Neural progenitor cell (in vitro differentiated cells): ENCODE results near the gene PPARGC1A. TPM values are rescaled to one million over a fixed set of nuclear protein-coding genes. Genes with fewer than 3 reads are reported as not detected.
A peak's percentile ranks its signal among the peaks of the same experiment; 100 is the strongest.

Source experiments
- DNase-seq: peaks from one replicate; pipeline ENCODE4 v3.0.0-alpha.2; 2016; ENCODE audit warnings: low spot score
- H2AFZ ChIP-seq: fragments of 200-600 bp; sonication (generic); replicated peaks from 2 replicates; pipeline ENCODE4 v1.6.1; 2016; ENCODE audit warnings: antibody characterized with exemption
- H3F3A ChIP-seq: fragments of 200-600 bp; sonication (generic); 2 replicates; pipeline ENCODE4 v1.6.1; 2016; ENCODE audit warnings: antibody characterized with exemption, low read depth
- H3K27ac ChIP-seq: fragments of 200-600 bp; sonication (generic); 2 replicates; pipeline ENCODE4 v1.5.1; 2016; ENCODE audit warnings: mild to moderate bottlenecking
- H3K27me3 ChIP-seq: fragments of 200-600 bp; sonication (generic); 2 replicates; pipeline ENCODE4 v1.6.1; 2016; ENCODE audit warnings: mild to moderate bottlenecking, moderate library complexity
- H3K36me3 ChIP-seq: fragments of 200-600 bp; sonication (generic); 2 replicates; pipeline ENCODE4 v1.5.1; 2016
- H3K4me1 ChIP-seq: fragments of 200-600 bp; sonication (generic); 2 replicates; pipeline ENCODE4 v1.6.1; 2016; ENCODE audit warnings: mixed run types
- H3K4me2 ChIP-seq: fragments of 200-600 bp; sonication (generic); 2 replicates; pipeline ENCODE4 v1.6.1; 2016
- H3K4me3 ChIP-seq: fragments of 200-600 bp; sonication (generic); 2 replicates; pipeline ENCODE4 v1.5.1; 2016
- H3K79me2 ChIP-seq: fragments of 200-600 bp; sonication (generic); 2 replicates; pipeline ENCODE4 v1.6.1; 2016; ENCODE audit warnings: low read depth
- H3K9ac ChIP-seq: fragments of 200-600 bp; sonication (generic); 2 replicates; pipeline ENCODE4 v1.6.1; 2016
- H3K9me3 ChIP-seq: fragments of 200-600 bp; sonication (generic); 2 replicates; pipeline ENCODE4 v1.5.1; 2016; ENCODE audit warnings: low read depth
- H4K20me1 ChIP-seq: fragments of 200-600 bp; sonication (generic); 2 replicates; pipeline ENCODE4 v1.6.1; 2016; ENCODE audit warnings: low read depth
- H3K27ac Mint-ChIP-seq: 3 replicates; pipeline ENCODE4 v1.8.0; 2021; ENCODE audit warnings: mixed read lengths
- H3K27me3 Mint-ChIP-seq: 2 replicates; pipeline ENCODE4 v1.8.0; 2022; ENCODE audit warnings: low read depth, mild to moderate bottlenecking, inconsistent platforms, moderate library complexity, mixed read lengths; ENCODE audit not compliant: insufficient read depth
- H3K36me3 Mint-ChIP-seq: 3 replicates; pipeline ENCODE4 v1.8.0; 2021; ENCODE audit warnings: mixed read lengths
- H3K4me1 Mint-ChIP-seq: 3 replicates; pipeline ENCODE4 v1.8.0; 2021; ENCODE audit warnings: mixed read lengths
- H3K4me3 Mint-ChIP-seq: 3 replicates; pipeline ENCODE4 v1.8.0; 2021; ENCODE audit warnings: mild to moderate bottlenecking, moderate library complexity, mixed read lengths
- H3K9me3 Mint-ChIP-seq: 3 replicates; pipeline ENCODE4 v1.8.0; 2020; ENCODE audit warnings: mixed read lengths
- EZH2 ChIP-seq: fragments of 200-600 bp; sonication (generic); IDR thresholded peaks from 2 replicates; pipeline ENCODE4 v1.6.1; 2017; ENCODE audit warnings: antibody characterized with exemption, mild to moderate bottlenecking, moderate library complexity
- EZH2phosphoT487 ChIP-seq: fragments of 200-600 bp; sonication (generic); IDR thresholded peaks from 2 replicates; pipeline ENCODE4 v1.6.1; 2017; ENCODE audit warnings: antibody characterized with exemption
- total RNA-seq: library from RNA; depleted of rRNA; stranded (reverse); fragments of >200 nt; gene quantifications from 2 replicates; pipeline ENCODE4 v1.2.3, GENCODE V29; 2015; ENCODE audit warnings: low replicate concordance
- TF ChIP-seq, protein P1 (sequence below): fragments of 200-600 bp; sonication (generic); IDR thresholded peaks from 2 replicates; pipeline ENCODE4 v1.5.1; 2017; ENCODE audit warnings: antibody characterized with exemption, mild to moderate bottlenecking

Gene PPARGC1A
- total RNA-seq, 1 donor from 2014 or later, result 6.6 TPM

DNA sequence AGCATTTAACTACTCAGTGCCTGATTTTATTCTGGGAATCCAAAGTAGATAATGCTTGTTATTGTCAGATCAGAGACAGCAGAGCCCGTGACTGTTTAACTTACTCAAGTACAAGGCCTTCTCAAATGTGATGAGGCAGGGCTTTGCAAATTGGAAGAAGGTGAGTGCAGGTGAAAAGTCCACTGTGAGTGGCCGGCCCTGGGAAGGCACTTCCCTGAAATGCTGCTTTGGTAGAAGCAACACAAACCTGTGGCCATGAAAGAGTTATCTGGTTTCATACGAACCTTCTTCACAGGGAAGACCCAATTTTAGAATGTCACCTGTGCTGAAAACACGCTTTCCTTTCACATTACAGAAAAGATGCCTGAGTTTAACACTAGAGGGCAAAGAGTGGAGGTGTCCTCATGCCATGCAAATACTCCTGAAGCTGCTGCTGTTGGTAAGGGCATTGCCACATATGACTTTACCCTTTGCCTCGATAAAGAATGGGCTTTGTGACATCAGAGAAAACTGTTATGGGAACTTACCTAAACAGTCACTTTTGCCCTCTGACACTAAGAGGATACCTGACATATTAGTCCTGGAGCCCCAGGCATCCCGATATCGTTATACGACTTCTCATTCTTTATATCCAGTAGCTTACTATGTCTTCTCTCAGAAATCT, 8.0 kb downstream of the PPARGC1A start:
- no peaks in the 10 kb centered on the region for H3F3A ChIP-seq

DNA sequence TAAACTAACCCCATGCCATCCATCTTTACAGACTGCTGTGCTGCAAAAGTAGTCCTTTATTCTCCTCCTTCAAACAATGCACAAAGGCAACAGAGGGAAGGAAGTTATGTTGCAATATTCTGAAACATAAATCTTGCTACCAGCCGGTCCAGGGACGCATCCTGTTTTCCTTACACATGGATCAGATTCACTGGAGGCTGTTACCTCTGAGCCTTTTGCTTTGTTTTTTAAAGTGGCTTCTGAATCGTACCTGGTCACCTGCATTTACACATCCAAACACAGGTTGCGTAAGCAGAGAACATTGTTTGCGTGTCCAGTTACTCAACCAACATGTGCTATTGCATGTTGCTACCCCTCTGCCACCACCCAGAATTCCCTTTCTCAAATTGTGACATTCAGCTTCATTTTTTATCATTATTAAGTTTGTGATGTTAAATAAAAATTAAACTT, 8.8 kb downstream of the PPARGC1A start:
- Histone ChIP-seq H3F3A (no peaks in the 10 kb centered on the region), H3K27me3 (no peaks in the 10 kb centered on the region), H4K20me1 (no peaks in the 10 kb centered on the region), H2AFZ (no peak overlapping the region), H3K4me1 (no peaks in the 10 kb centered on the region), H3K9me3 (no peaks in the 10 kb centered on the region), H3K36me3 (no peaks in the 10 kb centered on the region), H3K27ac (no peak overlapping the region), H3K4me2 (no peak overlapping the region), H3K4me3 (no peak overlapping the region), H3K79me2 (no peaks in the 10 kb centered on the region), H3K9ac (no peak overlapping the region)
- TF ChIP-seq EZH2 (no peak), EZH2phosphoT487 (no peak)
- TF ChIP-seq, protein P1, sequence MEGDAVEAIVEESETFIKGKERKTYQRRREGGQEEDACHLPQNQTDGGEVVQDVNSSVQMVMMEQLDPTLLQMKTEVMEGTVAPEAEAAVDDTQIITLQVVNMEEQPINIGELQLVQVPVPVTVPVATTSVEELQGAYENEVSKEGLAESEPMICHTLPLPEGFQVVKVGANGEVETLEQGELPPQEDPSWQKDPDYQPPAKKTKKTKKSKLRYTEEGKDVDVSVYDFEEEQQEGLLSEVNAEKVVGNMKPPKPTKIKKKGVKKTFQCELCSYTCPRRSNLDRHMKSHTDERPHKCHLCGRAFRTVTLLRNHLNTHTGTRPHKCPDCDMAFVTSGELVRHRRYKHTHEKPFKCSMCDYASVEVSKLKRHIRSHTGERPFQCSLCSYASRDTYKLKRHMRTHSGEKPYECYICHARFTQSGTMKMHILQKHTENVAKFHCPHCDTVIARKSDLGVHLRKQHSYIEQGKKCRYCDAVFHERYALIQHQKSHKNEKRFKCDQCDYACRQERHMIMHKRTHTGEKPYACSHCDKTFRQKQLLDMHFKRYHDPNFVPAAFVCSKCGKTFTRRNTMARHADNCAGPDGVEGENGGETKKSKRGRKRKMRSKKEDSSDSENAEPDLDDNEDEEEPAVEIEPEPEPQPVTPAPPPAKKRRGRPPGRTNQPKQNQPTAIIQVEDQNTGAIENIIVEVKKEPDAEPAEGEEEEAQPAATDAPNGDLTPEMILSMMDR, result no peak
- no peaks in the 10 kb centered on the region for H3K9me3 Mint-ChIP-seq
- no peak overlapping the region for H3K4me3 Mint-ChIP-seq
- H3K36me3 Mint-ChIP-seq, result peaks cover 5% of the 10 kb centered on the region
- peaks cover 36% of the 10 kb centered on the region for H3K4me1 Mint-ChIP-seq
- H3K27ac Mint-ChIP-seq, result no peak overlapping the region
- DNase-seq, result no peak
- H3K27me3 Mint-ChIP-seq, result peaks cover 4% of the 10 kb centered on the region

More for the DNA sequence above, 8.0 kb downstream of the PPARGC1A start:
- Histone ChIP-seq H3K4me1 (no peaks in the 10 kb centered on the region), H3K9ac (no peak overlapping the region), H3K4me2 (no peak overlapping the region), H3K36me3 (no peaks in the 10 kb centered on the region), H2AFZ (no peak overlapping the region), H3K27me3 (no peaks in the 10 kb centered on the region), H3K4me3 (no peak overlapping the region), H3K79me2 (no peaks in the 10 kb centered on the region), H4K20me1 (no peaks in the 10 kb centered on the region), H3K9me3 (no peaks in the 10 kb centered on the region), H3K27ac (no peak overlapping the region)
- TF ChIP-seq, protein P1, result peak; percentile 18
- TF ChIP-seq EZH2phosphoT487 (no peak), EZH2 (no peak)
- H3K27ac Mint-ChIP-seq, result no peak overlapping the region
- no peak overlapping the region for H3K4me3 Mint-ChIP-seq
- peaks cover 5% of the 10 kb centered on the region for H3K36me3 Mint-ChIP-seq
- H3K27me3 Mint-ChIP-seq, result peaks cover 4% of the 10 kb centered on the region
- H3K4me1 Mint-ChIP-seq, result peaks cover 38% of the 10 kb centered on the region
- no peak for DNase-seq
- no peaks in the 10 kb centered on the region for H3K9me3 Mint-ChIP-seq

DNA sequence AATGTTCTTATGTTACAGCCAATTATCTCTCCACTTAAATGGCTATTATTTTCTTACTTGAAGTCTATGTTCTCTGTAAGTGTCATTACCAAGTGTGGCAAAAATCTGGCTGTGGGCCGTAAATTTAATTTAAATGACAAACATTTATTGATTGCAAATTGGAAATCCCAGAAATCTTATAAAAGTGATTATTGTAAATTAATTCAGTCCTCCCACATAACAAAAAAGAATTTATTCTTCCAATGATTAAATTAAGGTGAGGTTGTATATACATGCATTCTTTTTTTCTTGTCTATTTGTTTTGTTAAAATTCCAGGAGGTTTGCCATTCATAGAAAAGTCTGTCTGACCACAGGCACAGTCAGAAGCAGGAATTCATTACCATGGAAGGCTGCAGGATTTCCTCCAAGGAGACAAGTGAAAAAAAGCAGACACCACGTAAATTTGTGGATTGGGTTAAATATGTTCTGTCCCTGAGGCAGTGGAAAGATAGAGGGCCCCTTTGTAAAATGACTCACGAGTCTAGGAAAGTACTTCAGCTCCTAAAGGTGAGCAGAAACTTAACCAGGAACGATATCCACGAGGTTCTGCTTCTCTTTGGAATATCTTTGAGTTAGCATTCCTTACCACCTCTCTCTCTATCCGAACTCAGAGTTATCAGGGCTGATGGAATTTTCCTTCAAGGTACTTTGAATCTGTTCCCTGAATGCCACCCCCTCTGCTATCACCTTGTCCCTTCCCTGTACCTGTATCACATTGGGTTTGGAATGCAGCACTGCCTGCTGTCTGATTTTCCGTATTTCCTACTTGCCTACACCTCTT, 10.7 kb downstream of the PPARGC1A start:
- H3K4me2 ChIP-seq, result no peak overlapping the region
- no peaks in the 10 kb centered on the region for H4K20me1 ChIP-seq
- TF ChIP-seq, protein P1, result no peak
- TF ChIP-seq EZH2 (no peak), EZH2phosphoT487 (no peak)
- no peaks in the 10 kb centered on the region for H3K79me2 ChIP-seq
- Mint-ChIP-seq H3K36me3 (peaks cover 2% of the 10 kb centered on the region), H3K4me3 (no peak overlapping the region), H3K4me1 (peaks cover 33% of the 10 kb centered on the region), H3K9me3 (no peaks in the 10 kb centered on the region), H3K27me3 (peaks cover 4% of the 10 kb centered on the region), H3K27ac (no peak overlapping the region)
- no peak overlapping the region for H3K9ac ChIP-seq
- H2AFZ ChIP-seq, result no peak overlapping the region
- no peaks in the 10 kb centered on the region for H3K27me3 ChIP-seq
- H3K4me3 ChIP-seq, result no peak overlapping the region
- H3K27ac ChIP-seq, result no peak overlapping the region
- no peaks in the 10 kb centered on the region for H3K36me3 ChIP-seq
- no peaks in the 10 kb centered on the region for H3K9me3 ChIP-seq
- H3F3A ChIP-seq, result no peaks in the 10 kb centered on the region
- H3K4me1 ChIP-seq, result no peaks in the 10 kb centered on the region
- DNase-seq, result no peak
